Adrenal gland (tissue), 5 donors: ENCODE results near the gene LATS2.

Experiments
- CTCF ChIP-seq, 6 experiments: fragments of 450-650 bp in 4 of 6; fragments of 200-600 bp in 2 of 6; sonication (generic) in 1 of 6; IDR thresholded peaks; 1 replicate in 5 of 6; 2 replicates in 1 of 6; pipeline versions ENCODE4 v1.5.1 to v1.8.0; 2016 to 2021; ENCODE audit warnings: antibody characterized with exemption in 6 of 6, mild to moderate bottlenecking in 2 of 6, moderate library complexity in 1 of 6
- POLR2A ChIP-seq, 2 donors: fragments of 450-650 bp; IDR thresholded peaks; one replicate each; pipeline ENCODE4 v1.6.1; 2017; ENCODE audit warnings: antibody characterized with exemption in 2 of 2, mild to moderate bottlenecking in 2 of 2, moderate library complexity in 1 of 2
- donor health status: DM: no; HTN: no; CAD: no.

- TF ChIP-seq CTCF (IDR thresholded peaks at IDR 0.05) (no peak), POLR2A (IDR thresholded peaks at IDR 0.05) (no peak)
Measured at GRCh38 chr13:20967340-20967739, 94.0 kb downstream of the LATS2 start.
